GM18507 (cell line): ENCODE measurements around the gene SERPINB10.
A peak's percentile ranks its signal among the peaks of the same experiment; 100 is the strongest.

Source experiments
- DNase-seq: peaks from one replicate; pipeline ENCODE4 v3.0.0; 2011; ENCODE audit warnings: low read depth; ENCODE audit not compliant: insufficient read length; ENCODE audit errors: extremely low spot score
- FAIRE-seq: peaks from 2 replicates; lab custom pipeline; 2011; peaks lifted over from hg19 to GRCh38; lab: Jason Lieb, UNC

The SERPINB10 gene, protein sequence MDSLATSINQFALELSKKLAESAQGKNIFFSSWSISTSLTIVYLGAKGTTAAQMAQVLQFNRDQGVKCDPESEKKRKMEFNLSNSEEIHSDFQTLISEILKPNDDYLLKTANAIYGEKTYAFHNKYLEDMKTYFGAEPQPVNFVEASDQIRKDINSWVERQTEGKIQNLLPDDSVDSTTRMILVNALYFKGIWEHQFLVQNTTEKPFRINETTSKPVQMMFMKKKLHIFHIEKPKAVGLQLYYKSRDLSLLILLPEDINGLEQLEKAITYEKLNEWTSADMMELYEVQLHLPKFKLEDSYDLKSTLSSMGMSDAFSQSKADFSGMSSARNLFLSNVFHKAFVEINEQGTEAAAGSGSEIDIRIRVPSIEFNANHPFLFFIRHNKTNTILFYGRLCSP

DNA sequence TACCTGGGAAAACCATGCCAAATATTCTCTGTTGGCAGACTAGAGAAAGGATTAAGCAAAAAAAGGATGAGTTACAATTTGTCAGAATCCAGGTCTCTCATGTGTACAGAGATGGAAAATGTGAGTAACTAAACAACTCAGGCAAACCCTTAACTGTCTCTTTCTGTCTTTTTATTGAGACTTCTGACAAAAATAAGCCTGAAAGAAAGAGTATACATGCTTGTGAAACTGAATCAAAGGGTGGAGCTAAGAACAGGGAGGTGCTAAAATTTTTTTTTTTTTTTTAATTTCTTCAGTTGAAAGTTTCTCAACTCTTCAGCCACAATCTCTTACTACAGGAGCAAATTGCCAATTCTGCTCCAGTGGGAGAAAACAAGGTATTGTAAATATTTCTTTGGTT lies at the start of gene SERPINB10:
SERPINB10 (plus strand) TSS at position 295 of the 400 bp plus-strand sequence. CDS start 7,553 bp downstream, outside the sequence.
- peak; percentile 26 for FAIRE-seq
- DNase-seq = no peak

DNA sequence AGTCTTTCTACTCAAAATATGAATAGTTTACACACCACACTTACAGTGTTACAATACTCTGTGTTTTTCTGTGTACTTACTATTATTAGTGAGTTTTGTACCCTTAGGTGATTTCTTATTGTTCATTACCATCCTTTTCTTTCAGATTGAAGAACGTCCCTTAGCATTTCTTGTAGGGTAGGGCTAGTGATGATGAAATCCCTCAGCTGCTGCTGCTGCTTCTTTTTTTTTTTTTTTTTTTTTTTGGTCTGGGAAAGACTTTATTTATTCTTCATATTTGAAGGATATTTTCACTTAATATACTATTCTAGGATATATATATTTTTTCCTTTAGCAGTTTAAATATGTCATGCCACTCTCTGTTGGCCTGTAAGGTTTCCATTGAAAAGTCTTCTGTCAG lies 49.3 kb upstream of the SERPINB10 start:
- no peak for DNase-seq
- no peak for FAIRE-seq

DNA sequence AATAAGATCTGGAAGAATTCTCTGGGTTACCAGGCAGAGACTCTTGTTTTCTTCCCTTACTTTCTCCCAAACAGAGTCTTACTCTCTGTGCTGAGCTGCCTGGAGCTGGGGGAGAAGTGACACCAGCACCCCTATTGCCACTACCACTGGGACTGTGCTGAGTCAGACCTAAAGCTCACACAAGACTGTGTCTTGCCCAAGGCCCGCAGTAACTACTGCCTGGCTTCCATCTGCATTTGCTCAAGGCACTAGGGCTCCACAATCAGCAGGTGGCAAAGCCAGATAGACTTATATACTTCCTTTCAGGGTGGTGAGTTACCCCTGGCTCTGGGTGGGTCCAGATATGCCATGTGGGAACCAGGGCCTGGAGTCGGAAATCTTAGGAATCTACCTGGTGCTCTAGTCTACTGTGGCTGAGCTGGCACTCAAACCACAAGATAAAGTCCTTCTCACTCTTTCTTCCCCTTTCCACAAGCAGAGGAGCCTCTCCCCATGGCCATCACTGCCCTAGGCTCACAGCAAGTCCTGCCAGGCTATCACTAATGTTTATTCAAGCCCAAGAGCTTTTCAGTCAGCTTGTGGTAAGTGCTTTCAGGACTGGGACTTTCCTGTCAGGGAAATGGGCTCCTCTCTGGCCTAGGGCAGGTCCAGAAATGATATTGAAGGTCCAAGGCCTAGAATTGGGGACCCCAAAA lies 47.8 kb upstream of the SERPINB10 start:
- DNase-seq (no peak), FAIRE-seq (no peak)

DNA sequence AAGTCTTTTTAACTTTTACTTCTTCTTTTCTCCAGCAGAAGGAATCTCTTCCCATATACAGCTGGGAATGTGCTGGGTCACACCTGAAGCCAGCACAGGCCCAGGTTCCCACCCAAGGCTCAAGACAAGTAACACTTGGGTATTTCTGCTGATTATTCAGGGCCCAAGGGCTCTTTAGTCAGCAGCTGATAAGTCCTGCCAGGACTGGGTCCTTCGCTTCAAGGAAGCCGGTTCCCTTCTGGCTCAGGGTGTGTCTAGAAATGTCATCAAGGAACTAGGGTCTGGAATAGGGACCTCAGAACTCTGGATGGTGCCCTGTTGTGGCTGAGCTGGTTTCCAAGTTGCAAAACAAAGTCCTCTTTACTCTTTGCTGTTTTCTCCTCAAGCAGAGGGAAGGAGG lies 47.2 kb upstream of the SERPINB10 start:
- DNase-seq = no peak
- no peak for FAIRE-seq

DNA sequence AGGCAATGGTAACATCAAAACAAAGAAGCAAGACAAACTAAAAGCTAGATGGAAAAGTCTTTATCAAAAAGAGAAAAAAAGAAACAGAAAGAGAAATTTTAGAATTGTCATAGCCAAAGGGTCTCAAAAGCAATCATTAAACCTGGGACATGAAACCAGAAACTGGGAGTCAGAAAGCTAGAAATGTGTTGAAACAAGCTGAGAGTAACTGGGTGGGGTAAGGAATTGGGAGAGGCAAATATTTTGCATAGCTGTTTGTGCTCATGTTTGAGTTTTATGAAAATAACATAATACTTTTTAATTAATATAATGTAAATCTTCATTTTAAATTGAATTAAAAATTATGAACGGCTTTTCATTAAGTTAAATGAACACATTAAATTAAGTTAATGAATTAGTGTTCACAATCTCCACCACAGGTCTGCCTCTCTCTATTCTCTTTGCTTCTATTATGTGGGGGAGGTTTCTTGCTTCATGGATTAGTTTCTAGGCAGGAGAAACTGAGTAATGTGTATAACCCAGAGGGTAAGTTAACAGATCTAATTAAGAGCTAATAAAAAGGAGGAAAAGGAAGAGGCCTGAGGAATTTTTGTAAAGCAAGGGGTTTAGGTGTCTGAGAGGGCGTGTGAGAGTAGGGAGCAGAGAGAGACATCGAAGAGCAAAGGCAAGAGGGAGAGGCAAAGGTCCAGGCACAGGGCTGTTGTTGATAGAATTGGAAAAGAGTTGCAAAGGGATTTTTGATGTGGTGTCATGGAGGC lies 40.2 kb upstream of the SERPINB10 start:
- FAIRE-seq = no peak
- DNase-seq = no peak

DNA sequence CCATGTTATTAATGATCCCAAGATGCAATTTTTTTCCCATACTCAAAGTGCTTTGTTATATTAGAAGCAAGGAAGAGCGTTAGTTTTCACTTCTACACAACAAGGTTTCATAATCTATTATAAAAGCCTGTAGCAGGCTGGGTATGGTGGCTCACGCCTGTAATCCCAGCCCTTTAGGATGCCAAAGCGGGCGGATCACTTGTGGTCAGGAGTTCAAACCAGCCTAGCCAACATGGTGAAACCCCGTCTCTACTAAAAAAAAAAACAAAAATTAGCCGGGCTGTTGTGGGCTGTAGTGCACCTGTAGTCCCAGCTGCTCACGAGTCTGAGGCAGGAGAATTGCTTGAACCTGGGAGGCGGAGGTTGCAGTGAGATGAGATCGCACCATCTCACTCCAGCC lies 39.2 kb upstream of the SERPINB10 start:
- no peak for FAIRE-seq
- DNase-seq = no peak

DNA sequence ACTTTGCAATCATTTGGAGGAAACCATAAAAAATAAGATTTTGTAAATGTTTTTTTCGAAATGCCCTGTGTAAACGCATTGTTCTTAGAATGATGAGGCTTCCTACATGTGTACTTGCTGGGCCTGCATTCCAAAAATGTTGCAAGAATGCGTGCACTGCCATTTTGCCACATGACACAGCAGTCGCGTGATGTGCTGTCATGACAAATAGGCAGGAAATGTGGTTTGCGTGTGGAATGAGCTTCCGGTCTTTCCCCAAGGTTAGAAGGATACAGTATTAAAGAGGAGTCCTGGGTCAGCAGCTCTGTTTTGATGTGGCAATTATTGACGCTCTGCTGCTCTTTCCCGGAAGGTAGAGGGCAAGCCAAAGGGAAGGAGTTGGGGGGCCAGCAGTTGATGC lies 38.4 kb upstream of the SERPINB10 start:
- FAIRE-seq (no peak), DNase-seq (no peak)

DNA sequence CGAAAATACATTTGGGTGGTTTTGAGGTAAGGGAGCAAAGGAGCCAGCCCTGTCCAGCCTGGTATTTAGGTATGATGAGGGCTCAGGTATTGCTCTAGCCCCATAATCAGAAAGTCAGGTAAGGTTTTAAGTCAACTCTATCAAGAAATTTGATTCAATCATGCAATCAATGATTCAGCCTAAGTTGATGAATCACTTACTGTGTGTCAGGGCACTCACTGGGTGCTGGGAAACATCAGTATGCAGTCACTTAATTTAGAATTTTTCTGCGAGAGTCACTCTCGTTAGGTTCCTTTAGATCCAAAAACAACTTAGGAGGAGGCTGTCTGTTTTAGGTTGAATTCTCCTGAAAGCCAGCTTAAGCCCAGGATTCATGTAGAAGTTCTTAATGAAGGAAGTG lies 37.9 kb upstream of the SERPINB10 start:
- FAIRE-seq = no peak
- DNase-seq = no peak

DNA sequence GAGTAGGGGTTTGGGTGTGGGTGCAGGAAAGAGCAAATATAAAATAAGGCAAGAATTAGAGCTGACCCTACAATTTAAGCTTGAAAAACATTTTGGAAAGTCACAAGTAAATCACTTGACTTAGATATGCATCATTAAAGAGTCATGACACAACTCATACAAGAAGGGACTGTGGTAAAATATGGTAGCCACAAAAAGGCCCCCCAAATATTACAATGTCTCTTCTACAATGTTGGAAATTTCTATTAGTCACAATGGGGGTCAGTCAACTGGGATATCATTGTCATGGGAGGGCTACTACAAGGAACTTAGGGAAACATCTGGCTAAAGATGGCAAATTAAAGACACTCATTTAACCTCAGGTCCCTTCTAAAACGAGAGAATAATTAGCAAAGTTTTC lies 35.9 kb upstream of the SERPINB10 start:
- FAIRE-seq (no peak), DNase-seq (no peak)

DNA sequence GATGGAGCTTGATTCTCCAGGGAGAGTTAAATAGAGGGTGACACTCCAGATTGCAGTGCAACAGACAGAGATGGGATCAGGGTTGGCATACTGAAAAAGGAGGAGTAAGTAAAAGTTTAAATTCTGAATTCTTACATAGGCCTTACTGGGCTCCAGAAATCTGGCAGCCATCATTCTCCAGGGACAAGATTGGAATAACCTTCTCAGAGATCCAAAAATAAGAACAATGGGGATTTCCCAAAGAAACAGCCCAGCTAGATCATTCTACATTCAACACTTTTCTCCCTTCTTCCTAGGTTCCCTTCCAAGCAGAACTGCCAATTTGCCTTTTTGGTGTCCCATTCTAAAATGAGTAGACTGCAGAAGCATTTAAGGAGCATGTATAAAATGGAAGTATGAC lies 35.2 kb upstream of the SERPINB10 start:
- DNase-seq (no peak), FAIRE-seq (no peak)

DNA sequence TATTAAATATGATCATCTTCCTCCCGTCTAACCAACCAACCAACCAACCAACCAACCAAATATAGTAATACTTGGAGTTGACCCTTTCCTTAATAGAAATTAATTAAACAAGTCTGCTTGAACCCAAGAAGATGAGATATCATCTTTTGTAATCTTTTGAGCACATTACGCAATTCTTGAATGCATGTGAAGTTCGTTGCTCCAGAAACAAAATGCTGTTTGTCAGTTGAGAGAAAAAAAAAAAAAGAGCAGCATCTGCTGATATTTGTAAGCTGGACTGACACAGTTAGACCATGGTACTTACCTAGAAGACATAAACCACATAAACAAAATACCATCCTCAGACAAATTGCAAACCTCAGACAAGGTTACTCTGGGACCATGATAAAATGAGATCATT lies 29.4 kb upstream of the SERPINB10 start:
- no peak for DNase-seq
- no peak for FAIRE-seq

DNA sequence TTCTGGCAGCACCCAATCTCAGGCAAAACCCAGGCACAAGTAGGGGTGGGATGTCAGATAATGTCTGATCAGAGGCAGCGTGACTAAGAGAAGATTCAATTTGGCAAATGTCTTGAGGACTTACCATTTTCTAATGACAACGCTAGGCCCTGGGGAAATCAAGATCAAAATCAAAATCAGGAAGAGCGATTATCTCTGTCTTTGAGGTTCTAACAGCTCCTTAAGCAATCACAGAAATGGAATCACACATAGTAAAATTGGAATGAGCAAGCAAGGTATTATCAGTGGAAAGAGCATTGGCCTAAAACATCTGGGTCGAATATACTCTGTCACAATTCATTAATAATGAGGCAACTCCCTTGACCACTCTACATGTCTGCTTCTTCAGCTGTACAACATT lies 28.8 kb upstream of the SERPINB10 start:
- FAIRE-seq (no peak), DNase-seq (no peak)

DNA sequence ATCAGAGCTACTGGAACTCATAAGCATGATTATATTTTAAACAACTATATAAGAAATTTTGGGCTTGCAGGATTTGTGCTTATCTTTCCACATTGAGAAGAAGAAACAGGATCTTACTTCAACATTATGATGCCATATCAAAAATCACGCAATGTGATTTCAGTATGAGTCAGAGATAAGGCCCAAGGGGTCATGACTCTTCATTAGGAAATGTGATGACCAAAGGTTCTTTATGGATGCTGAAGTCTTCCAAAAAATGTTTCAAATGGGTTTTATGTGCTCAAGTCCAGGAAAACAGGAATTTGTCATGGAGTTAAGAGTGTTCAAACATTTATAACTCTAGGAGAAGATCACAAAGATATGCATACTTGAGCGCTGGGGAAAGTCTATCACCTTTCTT lies 28.0 kb upstream of the SERPINB10 start:
- DNase-seq (no peak), FAIRE-seq (no peak)

DNA sequence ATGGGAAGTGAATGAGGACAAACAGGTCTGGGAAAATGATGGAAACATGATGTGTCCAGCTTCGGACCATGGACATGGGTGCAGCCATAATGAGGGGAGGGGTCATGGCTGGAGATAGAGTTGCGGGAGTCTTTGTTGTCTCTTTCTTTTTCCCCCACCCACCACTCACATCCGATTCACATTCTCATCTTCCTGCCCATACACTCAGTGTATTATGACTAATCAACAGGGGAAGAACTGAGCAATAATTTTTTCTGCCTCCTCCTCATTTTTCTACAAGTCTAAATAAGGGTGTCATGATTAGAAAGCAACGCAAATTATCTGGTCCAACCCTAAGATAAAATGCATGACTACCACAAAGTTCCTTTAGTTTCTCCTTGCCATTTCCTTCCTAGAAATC lies 25.9 kb upstream of the SERPINB10 start:
- no peak for FAIRE-seq

DNA sequence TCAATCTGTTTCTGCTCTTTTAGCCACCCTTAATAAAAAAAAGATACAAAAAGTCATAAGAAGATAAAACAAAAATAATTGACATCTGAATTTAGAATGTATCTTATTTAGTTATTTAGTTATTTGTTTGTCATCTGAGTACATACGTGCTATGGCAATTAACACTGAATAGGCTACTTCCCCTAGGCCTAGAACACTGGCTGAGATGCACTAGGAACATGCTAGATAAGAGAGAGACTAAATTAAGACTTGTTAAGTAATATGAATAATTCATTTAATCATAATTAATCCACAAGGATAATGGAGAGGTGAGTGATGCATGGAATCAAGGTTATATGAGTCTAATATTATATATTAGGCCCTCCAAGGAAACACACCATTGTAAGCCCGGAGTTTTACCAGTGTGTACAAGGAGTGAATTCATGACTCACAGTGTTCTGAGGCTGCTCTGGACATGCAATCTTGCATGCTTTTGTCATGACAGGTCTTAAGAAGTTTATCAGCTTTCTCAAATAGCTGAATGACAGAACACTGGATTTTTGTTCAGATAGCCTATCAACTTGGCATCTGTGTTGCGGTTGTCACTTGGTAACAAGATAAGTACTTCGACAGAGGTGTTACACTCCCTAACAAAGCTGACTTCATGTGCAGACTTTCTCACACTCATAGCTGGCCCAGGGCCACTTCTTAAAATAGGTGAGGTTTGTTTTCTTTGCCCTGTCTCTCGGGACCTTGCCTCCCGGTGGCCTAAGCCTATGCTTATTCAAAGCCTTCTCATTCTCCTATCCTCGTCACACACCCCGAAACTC lies 25.2 kb upstream of the SERPINB10 start:
- FAIRE-seq (no peak), DNase-seq (no peak)

More for the DNA sequence above, 25.9 kb upstream of the SERPINB10 start:
- no peak for DNase-seq

DNA sequence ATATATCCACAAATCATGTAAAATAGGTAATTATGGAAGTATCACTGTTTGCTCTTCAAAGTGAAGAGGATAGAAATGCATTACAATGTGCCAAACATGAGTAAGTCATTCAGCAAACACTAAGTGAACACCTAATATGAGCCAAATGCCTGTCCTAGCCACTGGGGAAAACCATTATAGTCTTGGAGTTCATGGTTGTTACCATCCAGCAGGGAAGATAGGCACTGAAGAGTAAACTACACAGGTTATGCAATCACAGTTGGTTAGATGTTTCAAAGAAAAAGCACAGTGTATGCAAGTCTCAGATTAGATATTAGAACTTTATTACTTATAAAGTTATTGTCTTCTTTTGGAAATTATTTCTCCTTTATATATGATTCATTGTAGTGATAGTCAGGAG lies 24.1 kb upstream of the SERPINB10 start:
- DNase-seq (no peak), FAIRE-seq (no peak)

DNA sequence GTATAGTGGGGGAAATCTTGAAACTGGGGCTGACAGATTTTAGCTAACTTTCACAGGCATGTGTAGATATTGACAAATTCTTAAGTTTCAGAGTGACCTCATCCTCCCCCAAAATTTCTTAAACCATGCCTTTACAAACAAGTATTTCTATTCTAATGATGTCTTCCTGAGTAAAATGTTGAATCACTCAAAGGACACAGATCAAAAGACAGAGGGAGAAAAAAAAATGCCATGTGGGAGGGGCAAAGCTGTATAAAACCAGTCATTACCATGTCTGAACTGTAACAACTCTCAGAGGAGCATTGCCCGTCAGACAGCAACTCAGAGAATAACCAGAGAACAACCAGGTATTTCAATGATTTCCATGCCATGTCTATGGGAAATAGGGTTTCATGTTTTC lies 20.3 kb upstream of the SERPINB10 start, which contains the start of gene SERPINB2:
SERPINB2 (plus strand) TSS at position 282 of the 400 bp plus-strand sequence. CDS start 3,740 bp downstream, outside the sequence.
- no peak for DNase-seq
- FAIRE-seq = no peak

DNA sequence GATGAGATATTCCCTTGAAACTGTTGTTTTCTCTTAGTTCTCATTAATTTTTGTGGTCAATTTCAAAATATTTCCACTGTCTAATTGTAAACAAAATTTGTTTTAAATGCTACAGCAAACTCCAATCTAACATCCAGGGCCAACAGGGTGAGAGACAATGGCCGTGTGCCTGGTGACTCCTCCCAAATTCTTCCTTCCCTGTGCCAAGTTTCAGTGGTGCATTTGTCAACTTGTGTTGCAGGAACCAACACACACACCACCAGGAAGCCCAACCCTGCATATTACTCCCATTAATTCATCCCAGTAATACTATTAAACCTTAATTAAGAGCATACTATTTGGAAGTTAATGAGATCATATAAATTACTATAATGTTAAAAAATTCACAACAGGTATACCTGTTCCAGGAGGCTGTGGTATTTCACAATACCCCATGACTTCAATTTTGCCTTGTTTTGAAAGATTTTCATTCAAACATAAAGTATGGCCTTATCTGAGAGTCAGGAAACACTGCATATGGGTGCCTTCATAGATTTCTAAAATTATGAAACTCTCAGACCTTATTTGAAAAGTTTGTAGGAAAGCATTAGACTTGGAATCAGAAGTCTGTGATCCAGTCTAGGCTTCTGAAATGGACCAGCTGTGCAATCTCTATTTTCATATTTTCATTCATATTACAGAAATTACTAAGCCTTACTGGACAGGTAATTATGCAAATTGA lies 19.1 kb upstream of the SERPINB10 start:
- FAIRE-seq = no peak
- no peak for DNase-seq

DNA sequence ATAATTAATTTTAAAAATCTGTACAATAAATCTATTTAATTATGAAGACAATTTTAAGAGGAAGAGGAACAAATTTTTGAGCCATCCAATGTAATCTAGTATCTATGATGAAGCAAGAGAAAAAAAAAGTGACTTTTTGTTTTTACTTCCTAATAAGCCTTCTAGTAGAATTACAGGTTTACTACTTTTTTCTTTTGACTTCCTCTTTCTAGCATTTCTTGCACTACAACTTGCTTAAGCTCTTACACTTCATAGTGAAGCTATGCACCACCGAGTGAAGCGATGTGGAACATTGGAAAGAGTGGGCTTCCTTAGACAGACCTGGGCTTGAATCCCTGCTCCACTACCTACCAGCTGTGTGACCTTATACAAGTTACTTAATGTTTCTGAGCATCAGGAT lies 18.1 kb upstream of the SERPINB10 start:
- DNase-seq (no peak), FAIRE-seq (no peak)
